Urothelium cell line (cell line): ENCODE measurements around the gene ALMS1.
"Not testable (repeated sequence)": the region's sequence is repeated elsewhere in the genome, so short reads cannot be mapped to it uniquely, and the experiment has no call there.

Source experiments
- DNase-seq: peaks from one replicate; pipeline ENCODE4 v3.0.0; 2011; ENCODE audit warnings: low spot score, mixed read lengths
- FAIRE-seq: peaks from 2 replicates; lab custom pipeline; 2011; peaks lifted over from hg19 to GRCh38; lab: Jason Lieb, UNC

The ALMS1 gene

DNA sequence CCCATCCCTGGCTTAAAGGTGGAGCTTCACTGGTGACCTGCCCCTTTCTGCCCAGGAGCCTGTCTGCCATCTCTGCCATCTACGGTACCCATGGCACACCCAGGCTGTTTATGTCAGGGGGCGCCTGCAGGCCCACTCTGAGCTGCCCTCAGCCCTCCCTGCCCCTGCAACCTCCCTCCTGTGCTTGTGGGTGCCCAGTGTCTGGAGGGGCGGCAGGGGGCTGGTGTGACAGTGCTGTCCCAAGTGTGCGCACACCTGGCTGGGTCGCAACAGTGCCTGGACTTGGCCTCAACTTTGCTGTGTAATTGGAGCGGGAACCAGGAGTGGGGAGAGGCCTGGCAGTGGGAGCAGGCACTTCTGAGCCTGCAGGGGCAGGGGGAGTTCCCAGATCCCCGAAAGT is 102.4 kb downstream of the ALMS1 start:
- DNase-seq (no peak), FAIRE-seq (no peak)

GRCh38 chr2:73489053-73489452 is 103.4 kb downstream of the ALMS1 start:
- FAIRE-seq: no peak
- DNase-seq: no peak

GRCh38 chr2:73494031-73494430 is 108.4 kb downstream of the ALMS1 start:
- FAIRE-seq (peak; percentile 13), DNase-seq (peak; percentile 86)

GRCh38 chr2:73503992-73504570 is 118.4 kb downstream of the ALMS1 start:
- DNase-seq (no peak), FAIRE-seq (no peak)

GRCh38 chr2:73504850-73505249 is 119.2 kb downstream of the ALMS1 start:
- DNase-seq, FAIRE-seq: not testable (repeated sequence)

DNA sequence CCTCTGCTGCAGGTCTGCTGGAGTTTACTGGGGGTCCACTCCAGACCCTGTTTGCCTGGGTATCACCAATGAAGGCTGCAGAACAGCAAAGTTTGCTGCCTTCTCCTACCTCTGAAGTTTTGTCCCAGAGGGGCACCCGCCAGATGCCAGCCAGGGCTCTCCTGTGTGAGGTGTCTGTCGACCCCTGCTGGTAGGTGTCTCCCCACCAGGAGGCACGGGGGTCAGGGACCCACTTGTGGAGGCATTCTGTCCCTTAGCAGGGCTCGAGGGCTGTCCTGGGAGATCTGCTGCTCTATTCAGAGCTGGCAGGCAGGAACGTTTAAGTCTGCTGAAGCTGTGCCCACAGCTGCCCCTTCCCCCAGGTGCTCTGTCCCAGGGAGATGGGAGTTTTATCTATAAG is 124.8 kb downstream of the ALMS1 start:
- not testable (repeated sequence) for FAIRE-seq

DNA sequence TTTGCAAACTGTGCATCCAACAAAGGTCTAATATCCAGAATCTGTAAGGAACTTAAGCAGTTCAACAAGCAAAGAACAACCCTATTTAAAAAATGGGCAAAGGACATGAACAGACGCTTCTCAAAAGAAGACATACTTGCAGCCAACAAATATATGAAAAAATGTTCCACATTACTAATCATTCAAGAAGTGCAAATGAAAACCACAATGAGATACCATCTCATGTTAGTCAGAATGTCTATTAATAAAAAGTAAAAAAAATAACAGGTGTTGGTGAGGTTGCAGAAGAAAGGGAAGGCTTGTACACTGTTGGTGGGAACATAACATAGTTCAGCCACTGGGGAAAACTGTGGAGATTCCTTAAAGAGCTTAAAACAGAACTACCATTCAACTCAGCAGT is 130.4 kb downstream of the ALMS1 start:
- FAIRE-seq (no peak), DNase-seq (no peak)

More for the DNA sequence above, 124.8 kb downstream of the ALMS1 start:
- not testable (repeated sequence) for DNase-seq

DNA sequence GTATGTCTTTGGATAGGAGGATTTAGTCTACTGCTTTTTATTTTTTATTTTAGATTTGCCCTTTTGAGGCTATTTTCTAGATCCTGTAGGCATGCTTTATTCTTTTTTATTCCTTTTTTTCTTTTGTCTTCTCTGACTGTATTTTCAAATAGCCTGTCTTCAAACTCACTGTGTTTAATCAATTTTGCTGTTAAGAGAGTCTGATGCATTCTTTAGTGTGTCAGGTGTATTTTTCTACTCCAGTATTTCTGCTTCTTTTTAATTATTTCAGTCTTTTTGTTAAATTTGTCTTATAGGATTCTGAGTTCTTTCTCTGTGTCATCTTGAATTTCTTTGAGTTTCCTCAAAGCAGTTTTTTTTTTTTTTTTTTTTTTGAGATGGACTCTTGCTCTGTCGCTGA is 143.1 kb downstream of the ALMS1 start:
- FAIRE-seq: no peak

DNA sequence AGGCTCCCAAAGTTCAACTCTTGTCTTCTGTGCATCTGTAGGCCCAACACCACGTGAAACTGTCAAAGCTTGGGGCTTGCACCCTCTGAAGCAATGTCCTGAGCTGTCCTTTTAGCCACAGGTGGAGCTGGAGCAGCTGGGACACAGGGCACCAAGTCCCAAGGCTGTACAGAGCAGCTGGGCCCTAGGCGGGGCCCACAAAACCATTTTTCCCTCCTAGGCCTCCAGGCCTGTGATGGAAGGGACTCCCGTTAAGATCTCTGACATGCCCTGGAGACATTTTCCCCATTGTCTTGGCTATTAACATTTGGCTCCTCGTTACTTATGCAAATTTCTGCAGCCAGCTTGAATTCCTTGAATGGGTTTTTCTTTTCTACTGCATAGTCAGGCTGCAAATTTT is 145.1 kb downstream of the ALMS1 start:
- DNase-seq: not testable (repeated sequence)

More for the DNA sequence above, 143.1 kb downstream of the ALMS1 start:
- DNase-seq: no peak

GRCh38 chr2:73532381-73532780 is 146.7 kb downstream of the ALMS1 start:
- no peak for FAIRE-seq
- DNase-seq: no peak

More for the DNA sequence above, 145.1 kb downstream of the ALMS1 start:
- not testable (repeated sequence) for FAIRE-seq

GRCh38 chr2:73536133-73536840 is 150.7 kb downstream of the ALMS1 start:
- FAIRE-seq (no peak), DNase-seq (no peak)

DNA sequence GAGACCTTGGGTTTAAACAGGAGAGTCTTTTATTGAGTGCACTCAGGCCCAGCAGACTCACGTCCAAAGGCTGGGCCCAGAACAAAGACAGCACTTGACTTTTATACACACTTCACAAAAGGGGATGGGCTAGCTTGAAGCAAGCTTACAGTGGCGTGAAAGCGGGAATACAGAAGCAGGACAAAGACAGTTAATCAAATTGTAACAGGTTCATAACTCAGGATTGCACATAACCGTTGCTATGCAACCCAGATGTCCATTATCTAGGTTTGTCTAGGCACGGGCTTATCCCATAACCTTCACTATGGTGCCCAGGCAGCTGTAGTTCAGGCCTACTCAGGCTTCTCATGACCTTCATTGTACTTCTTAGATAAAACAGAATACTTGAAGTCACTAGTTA is 175.2 kb downstream of the ALMS1 start:
- not testable (repeated sequence) for DNase-seq, FAIRE-seq

DNA sequence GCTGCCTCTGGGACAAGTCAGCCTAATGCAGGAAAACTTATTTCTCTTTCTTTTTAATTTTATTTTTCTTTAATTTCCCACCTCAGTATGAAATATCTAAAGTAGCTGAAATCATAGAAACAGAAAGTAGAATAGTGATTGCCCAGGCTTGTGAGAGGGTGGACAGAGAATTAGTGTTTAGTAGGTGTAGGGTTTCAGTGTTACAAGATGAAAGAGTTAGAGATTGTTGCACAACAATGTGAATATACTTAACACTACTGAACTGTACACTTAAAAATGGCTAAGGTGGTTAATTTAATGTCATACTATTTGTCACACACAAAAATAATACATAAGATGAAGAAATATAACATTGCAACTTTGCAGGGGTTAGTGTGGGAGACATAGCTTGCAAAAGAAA is 175.8 kb downstream of the ALMS1 start:
- DNase-seq (no peak), FAIRE-seq (no peak)

DNA sequence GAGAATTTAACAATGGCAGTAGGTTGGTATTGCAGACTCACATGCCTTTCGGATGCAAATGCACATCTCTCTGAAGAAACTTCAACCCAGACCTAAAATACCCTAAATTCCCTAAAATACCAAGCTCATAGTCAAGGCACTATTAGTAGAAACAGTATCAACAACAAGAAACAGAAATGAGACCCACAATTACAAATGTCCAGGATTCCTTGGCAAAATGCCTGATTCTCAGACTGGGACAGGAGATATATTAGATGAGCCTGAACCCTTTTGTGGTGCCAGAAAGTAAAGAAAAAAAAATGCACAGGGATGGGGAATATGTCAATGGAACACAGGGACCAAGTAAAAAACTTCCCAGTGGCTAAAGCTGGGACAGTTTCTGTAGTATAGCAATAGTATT is 179.3 kb downstream of the ALMS1 start:
- FAIRE-seq: no peak
- no peak for DNase-seq

DNA sequence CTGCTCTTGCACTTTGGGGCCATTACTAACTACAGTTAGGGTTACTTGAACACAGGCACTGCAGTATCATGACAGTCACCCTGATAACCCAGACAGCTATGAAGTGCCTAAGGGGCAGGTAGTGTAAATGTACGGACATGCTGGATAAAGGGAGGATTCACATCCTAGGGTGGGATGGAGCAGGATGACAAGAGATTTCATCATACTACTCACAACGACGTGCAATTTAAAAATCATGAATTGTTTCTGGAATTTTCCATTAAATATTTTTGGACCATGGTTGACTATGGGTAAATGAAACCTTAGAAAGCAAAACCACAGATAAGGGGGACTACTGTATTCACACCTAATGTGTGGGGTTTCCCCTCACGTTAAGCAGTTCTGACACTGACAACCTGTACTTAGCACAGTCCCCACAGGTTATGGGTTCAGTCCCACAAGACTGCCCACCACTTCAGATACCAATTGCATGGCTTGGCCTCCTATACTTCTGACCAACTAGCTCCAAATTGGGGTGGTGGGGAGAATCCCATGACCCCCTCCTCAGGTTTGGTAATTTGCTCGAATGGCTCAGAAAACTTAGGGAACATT is 180.7 kb downstream of the ALMS1 start:
- peak; percentile 70 for FAIRE-seq

GRCh38 chr2:73575261-73575660 is 189.6 kb downstream of the ALMS1 start:
- no peak for FAIRE-seq
- DNase-seq: no peak

More for the DNA sequence above, 180.7 kb downstream of the ALMS1 start:
- no peak for DNase-seq

GRCh38 chr2:73582364-73582763 is 196.7 kb downstream of the ALMS1 start:
- no peak for DNase-seq
- no peak for FAIRE-seq

DNA sequence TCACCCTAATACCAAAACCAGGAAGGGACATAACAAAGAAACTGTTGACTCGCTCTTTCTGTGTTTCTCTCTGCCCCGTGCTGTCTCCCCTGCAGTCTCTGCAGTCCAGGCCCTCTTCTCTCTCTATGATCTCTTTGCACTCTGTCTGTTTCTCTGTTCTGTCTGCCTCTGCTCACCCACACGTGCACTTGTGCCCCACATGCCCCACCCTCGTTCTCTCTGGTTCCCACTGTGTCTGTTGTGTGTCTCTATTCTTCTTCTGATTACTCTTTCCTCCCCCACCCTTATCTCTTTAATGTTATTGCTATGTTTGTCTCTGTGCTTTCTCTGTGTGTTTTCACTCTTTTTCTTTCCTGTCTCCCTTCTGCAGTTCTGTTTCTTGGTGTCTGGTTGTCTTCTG is 202.5 kb downstream of the ALMS1 start:
- no peak for FAIRE-seq
- DNase-seq: no peak

DNA sequence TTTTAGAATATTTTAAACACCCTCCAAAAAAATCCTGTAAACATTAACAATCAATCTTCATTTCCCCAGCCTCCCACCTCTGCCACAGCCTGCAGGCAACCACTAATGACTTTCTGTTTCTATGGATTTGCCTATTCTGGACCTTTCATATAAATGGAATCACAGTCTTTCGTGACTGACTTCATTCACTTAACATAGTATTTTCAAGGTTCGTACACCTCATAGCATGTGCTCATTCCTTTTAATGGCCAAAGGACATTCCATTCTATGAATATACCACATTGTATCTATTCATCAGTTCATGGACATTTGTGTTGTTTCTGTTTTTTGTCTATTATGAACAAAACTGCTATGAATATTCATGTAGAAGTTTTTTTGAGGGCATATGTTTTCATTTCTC is 208.0 kb downstream of the ALMS1 start:
- no peak for DNase-seq
- FAIRE-seq: no peak

DNA sequence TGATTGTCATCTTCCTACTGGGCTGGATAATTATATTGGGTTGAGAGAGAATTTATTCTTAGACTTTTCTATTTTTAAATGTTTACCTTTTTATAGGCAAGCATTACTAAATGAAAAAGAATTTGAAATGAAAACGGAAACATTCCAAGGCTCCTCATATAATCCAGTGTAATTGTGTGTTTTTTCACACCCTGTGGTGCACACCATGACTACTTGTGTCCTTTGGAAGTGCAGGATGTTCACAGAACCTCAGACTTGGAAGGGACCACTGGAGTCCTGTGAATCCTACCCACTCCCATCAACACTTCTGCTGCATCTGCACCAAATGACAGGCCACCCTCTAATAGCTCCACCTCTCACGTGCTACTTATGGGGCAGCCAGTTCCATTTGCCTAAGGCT is 208.6 kb downstream of the ALMS1 start:
- FAIRE-seq (no peak), DNase-seq (no peak)

DNA sequence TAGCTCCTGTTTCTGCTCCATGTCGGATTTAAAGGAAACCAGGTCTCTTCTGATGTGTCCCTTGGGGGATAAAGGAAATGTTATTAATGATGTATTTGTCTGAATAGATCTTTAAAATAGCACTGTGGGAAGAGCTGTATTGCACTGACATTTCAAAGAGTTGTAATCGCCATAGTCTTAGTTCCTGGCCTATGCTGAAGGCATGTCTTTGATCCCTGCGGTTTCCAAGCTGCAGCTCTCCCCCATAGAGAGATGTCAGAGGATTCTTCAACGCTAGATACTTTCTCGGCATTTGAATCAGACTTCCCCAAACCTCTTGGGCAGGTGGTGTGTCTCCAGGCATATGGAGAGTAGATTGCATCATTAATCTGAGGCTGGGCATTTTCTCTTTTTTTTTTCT is 216.1 kb downstream of the ALMS1 start:
- DNase-seq: no peak
- FAIRE-seq: no peak

- FAIRE-seq, DNase-seq: not testable (repeated sequence)
Measured at GRCh38 chr2:73603099-73603588, 217.5 kb downstream of the ALMS1 start.
